ENCODE measurements around the gene SMIM35.
"Not testable (repeated sequence)": the region's sequence is repeated elsewhere in the genome, so short reads cannot be mapped to it uniquely, and the experiment has no call there.

The SMIM35 gene

GRCh38 chr11:118027694-118028093 is 59.1 kb downstream of the SMIM35 start:
- DNase-seq (ENCODE audit: low spot score) = no peak

DNA sequence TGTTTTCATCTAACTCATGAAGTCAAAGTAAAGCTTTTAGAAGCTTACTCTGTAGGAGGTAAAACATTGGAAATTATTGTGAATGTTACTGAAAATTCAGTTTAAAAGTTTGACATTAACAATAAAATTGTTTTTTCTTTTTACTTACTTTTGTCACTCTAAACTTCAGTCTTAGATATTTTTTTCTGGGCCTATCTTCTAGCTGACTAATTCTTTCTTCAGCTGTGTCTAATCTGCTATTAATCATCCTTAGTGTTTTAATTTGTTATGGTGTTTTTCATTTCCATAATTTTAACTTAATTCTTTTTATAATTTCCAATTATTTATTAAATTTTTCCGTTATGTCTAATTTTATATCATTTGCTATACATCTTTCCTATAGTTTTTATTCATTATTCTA is 65.6 kb downstream of the SMIM35 start:
- DNase-seq (ENCODE audit: low spot score) = no peak

- DNase-seq (ENCODE audit: low spot score) = no peak
Measured at GRCh38 chr11:118018401-118018800, 68.4 kb downstream of the SMIM35 start.

DNA sequence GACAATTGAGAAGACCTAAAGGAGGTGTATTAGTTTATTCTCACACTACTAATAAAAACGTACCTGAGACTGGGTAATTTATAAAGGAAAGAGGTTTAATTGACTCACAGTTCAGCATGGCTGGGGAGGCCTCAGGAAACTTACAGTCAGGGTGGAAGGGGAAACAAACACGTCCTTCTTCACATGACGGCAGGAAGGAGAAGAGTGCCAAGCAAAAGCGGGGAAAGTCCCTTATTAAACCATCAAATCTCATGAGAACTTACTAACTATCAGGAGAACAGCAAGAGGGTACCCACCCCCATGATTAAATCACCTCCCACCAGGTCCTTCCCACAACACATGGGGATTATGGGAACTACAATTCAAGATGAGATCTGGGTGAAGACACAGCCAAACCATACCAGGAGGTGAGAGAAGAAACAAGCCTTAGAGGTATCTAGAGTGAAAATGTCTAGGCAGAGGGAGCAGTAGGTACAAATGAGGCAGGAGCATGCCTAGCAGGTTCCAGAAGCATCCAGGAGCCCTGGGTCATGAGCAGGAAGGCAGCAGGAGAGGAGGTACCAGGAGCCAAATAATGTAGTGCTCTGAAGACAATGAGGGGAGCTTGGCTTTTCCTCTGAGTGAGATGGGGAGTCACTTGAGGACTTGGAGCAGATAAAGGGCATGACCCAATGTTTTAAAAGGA is 69.0 kb downstream of the SMIM35 start:
- no peak for DNase-seq (ENCODE audit: low spot score)

GRCh38 chr11:118017111-118017510 is 69.7 kb downstream of the SMIM35 start:
- no peak for DNase-seq (ENCODE audit: low spot score)

- DNase-seq (ENCODE audit: low spot score) = no peak
Measured at GRCh38 chr11:118016104-118016503, 70.7 kb downstream of the SMIM35 start.

- no peak for DNase-seq (ENCODE audit: low spot score)
Measured at GRCh38 chr11:118015385-118015841, 71.3 kb downstream of the SMIM35 start.

DNA sequence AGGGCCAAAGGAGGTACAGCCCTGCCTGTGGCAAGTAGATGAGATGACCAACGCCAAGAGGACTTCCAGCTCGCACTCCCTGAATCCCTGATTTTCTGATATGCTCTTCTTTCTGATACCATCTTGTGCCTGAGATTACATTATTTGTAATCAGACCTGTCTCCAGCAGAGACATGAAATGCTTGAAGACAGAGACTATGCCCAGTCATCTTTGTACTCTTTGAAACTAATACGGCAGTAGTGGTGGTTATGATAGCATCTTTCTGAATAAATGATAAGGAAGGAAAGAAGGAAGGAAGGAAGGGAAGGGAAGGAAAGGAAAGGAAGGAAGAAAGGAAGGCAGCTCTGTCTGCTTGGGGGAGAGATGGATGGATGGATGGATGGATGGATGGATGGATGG is 72.7 kb downstream of the SMIM35 start:
- DNase-seq (ENCODE audit: low spot score) = no peak

DNA sequence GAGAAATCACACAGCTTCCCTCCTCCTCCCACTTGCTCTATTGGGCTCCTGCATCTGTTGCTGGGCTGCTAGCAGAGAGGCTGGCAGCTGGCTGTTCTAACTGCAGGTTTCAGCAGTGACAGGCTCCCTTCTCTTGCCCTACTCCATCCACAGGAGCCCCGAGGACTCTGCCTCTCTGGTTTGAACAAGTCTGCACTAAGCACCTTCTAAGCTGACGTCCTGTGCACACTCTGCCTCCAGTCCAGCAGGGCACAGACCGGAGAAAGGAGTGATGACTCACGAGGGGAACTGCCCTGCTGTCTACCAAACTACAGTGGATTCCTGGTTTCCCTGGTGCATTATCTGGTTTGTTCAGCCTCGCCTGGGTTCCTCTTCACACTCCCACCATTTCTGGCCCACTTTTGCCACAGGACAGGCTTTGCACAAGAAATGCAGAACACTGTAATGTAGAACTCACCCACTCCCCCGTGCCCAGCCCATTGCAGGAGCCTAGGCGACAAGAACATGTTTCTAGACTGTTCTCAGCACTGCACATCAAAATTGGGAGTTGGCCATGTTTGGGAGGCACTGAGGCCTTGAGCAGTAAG is 74.6 kb downstream of the SMIM35 start:
- no peak for DNase-seq (ENCODE audit: low spot score)

DNA sequence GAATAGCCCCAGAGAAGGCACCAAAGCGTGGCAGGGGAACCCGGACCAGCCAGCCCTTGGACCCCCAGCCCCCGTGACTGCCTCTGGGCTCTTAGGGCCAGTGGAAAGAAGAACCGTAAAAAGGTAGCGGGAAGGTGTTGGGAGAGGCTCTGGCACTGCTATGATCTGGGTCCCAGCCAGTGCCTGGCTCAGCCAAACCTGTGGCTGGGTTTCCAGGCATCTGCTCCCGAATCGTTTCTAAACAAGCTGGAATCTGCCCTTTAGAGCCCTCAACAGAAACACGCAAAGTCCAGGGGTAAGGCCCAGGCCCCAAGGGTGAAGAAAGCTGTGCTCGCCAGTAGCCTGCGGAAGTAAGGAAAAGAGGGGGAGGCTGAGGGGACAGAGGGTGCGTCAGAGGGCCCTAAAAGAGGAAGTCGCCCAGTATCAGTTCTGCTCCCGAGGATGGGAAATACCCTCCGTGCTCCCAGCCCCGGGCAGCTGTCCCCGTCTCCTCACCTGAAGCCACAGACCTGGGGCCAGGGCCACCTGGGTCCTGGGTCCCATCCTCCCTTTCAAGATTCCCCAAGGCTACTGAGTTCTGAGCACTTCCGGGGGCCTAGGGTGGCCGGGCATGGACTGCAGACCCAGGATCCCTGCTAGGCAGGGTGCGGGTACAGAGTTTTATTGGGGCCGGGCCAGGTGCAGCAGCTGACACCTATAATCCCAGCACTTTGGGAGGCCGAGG is 75.9 kb downstream of the SMIM35 start:
- no peak for DNase-seq (ENCODE audit: low spot score)

- no peak for DNase-seq (ENCODE audit: low spot score)
Measured at GRCh38 chr11:118009864-118010737, 76.7 kb downstream of the SMIM35 start.

- DNase-seq (ENCODE audit: low spot score) = no peak
Measured at GRCh38 chr11:118008271-118008911, 78.4 kb downstream of the SMIM35 start.

- DNase-seq (ENCODE audit: low spot score) = not testable (repeated sequence)
Measured at GRCh38 chr11:118007563-118008270, 79.0 kb downstream of the SMIM35 start.

GRCh38 chr11:118007040-118007439 is 79.7 kb downstream of the SMIM35 start:
- no peak for DNase-seq (ENCODE audit: low spot score)

- DNase-seq (ENCODE audit: low spot score) = no peak
Measured at GRCh38 chr11:118006153-118006534, 80.6 kb downstream of the SMIM35 start.

- DNase-seq (ENCODE audit: low spot score) = no peak
Measured at GRCh38 chr11:118005224-118006152, 81.3 kb downstream of the SMIM35 start.

DNA sequence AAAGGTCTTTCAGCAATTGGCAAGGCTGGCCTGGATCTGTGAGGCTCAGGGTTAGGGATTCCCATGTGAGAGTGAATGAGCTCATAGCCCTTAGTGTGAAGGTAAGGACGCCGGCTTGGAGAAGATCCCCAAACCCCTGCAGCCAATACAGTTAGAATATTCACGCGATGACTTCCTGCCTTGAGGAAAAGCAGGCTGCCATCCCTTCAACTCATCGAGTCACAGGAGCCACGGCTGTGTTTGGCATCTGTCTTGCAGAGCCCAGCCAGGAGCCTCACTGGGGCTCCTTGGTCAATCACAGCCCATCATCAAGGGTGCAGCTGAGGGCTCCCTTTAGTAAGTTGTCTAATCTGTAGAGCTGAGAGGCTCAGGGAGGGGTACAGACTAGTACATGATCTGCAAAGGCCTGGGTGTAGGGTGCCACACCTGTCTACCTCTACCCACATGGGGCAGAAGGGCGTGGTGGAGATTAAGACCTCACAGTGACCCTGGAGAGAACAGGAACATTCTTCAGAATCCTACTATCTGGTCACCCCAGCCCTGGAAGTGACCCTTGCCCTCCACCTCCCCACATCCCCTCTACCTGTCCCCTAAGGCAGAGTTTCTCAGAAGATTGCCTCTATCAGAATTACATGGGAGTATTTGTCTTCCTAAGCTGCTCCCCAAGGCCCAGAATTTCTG is 82.1 kb downstream of the SMIM35 start:
- no peak for DNase-seq (ENCODE audit: low spot score)

GRCh38 chr11:118003456-118003855 is 83.3 kb downstream of the SMIM35 start:
- no peak for DNase-seq (ENCODE audit: low spot score)
